ENCODE data around the gene AMMECR1L.
"Not testable (repeated sequence)": the region's sequence is repeated elsewhere in the genome, so short reads cannot be mapped to it uniquely, and the experiment has no call there.

Gene AMMECR1L

DNA sequence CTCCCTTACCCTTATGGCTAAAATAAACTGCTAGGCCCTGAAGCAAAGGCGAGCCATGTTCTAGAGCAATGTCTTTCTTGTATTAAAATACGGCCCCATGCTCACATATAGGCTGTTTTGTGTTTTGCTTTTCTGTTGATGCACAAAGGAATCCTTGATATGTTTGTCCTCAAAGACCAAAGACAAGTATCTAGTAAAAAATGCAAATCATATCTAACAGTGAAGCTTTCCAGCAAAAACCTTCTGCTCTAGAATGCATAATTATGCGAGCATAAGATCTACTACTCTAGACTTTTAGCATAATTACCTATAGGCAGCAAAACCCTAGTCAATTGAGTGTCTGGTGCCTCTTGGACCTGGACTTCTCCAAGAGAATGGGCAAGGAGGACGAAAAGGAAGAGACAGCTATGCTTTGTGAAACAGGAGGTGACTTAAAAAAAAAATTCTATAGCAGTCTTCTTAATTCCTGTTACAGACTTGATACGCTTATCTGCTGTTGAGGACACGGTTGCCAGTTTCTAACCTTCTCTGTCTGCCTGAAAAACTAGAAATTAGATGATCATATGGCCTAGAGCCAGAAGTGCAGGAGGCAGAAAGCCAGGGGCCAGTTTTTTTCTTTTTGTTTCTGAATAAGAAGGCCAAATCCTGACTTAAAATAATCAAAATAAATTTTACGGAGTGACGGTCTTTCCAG, 1.5 kb upstream of the AMMECR1L start:
- no peak for DNase-seq (ENCODE audit: low spot score)

DNA sequence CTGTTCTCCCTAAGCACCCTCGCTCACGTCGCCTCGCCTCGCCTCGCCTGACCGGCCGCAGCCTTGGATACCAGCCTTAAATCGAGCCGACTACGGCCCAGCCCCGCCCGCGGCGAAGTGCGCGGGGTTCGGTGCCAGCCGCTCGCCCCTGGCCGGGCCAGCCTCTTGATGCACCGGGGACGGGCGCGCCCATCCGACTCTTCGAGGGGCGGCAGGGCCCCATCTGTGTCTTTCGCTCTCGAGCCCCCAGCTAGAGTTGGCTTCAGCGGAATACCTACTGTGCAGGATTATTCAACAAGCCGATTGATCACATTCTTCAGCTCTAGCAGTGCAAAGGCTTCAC, 808 bp upstream of the AMMECR1L start:
- DNase-seq (ENCODE audit: low spot score): not testable (repeated sequence)

DNA sequence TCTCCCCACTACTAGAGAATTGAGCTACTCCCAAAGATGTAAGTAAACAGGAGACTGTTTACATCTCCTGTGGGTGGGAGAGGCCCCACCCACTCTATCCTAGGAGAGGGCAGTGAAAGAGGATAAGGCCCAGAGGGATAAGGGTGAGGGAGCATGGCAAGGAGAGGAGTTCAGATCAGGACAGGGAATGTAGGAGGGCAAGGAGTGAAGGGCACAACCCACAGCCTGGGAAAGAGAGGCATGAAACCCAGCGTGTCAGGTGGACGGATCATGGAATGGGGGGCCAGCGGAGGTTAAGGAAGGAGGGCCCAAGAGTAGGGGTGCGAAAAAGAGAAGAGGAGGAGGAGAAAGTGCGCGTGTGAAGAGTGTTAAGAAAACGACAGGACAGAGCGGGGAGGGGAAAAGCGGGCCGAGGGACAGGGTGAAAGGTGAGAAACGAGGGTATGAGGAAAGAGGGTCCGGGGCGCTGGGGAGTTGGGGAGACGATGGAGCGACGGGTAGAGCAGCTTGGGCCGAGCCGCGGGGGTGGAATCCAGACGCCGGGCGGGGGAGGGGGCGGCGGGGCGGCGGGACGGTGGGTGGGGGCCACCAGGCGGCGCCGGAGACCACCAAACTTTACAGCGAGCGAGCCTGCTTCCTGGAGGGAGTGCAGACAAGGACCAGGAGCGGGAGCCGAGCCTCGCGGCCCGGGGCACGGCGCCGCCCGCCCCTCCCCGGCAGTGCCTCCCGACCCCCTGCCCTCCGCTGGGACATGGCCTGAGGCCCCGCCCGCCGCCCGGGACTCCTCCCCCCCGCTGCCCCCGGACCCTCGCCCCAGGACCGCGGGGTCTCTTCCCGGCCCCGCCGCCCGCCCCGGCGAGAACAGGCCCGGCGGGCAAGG, 655 bp downstream of the AMMECR1L start:
- DNase-seq (ENCODE audit: low spot score): not testable (repeated sequence)

DNA sequence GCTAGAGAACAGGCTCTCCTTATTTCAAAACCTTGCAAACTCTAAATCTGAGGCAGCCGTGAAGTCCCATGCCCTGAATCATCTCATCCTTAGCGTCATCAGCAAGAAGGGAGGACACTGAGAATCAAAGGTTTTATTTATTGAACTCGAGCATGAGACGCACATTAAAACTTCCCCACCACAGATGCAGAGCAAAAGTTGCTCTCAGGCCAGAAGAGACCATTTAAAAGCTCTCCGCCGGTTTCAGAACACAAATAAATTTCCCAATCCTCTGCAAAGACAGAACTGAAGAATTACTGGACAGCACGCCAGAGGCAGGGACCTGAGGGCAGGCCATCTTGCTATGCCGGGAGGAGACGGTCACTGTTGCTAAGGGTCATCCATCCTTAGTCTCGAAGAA, 1.3 kb downstream of the AMMECR1L start:
- no peak for DNase-seq (ENCODE audit: low spot score)

DNA sequence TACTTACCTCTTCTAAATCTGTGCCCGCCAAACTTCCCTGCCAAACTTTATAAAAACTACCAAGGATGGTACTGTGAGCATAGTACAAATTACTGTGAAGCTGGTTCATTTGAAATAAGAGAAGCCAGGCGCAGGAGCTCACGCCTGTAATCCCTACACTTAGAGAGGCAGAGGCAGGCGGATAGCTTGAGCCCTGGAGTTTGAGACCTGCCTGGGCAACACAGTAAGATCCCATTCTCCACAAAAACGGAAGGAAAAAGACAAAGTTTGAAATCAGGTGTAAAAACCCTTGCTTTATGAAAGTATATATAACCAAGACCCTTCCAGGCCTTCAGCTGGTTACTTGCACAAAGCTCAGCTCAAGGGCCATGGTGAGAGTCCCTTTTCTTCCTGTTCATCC, 5.9 kb downstream of the AMMECR1L start:
- no peak for DNase-seq (ENCODE audit: low spot score)

DNA sequence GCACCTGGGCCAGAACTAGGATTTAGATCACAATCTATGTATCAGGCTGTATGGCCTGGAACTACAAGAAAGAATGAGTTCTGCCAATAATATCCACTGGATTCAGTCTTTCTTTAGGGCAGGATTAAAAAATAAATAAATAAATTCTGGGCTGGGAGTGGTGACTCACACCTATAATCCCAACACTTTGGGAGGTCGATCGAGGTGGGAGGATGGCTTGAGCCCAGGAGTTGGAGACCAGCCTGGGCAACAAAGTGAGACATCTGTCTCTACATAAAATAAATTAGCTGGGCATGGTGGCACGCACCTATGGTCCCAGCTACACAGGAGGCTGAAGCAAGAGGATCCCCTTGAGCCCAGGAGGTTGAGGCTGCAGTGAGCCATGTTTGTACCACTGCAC, 8.1 kb downstream of the AMMECR1L start:
- no peak for DNase-seq (ENCODE audit: low spot score)

DNA sequence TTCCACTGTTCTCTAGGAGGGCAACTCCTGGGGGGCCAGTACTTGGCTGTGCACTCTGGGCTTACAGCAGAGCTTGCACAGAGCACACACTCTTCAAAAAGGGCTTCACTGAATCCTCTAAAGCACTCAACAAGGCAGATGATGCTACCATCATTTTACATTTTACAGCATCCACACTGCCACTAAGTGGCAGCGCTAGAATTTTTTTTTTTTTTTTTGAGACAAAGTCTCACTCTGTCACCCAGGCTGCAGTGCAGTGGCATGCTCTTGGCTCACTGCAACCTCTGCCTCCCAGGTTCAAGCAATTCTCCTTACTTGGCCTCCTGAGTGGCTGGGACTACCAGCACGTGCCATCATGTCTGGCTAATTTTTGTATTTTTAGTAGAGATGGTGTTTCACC, 8.6 kb downstream of the AMMECR1L start:
- DNase-seq (ENCODE audit: low spot score): no peak

DNA sequence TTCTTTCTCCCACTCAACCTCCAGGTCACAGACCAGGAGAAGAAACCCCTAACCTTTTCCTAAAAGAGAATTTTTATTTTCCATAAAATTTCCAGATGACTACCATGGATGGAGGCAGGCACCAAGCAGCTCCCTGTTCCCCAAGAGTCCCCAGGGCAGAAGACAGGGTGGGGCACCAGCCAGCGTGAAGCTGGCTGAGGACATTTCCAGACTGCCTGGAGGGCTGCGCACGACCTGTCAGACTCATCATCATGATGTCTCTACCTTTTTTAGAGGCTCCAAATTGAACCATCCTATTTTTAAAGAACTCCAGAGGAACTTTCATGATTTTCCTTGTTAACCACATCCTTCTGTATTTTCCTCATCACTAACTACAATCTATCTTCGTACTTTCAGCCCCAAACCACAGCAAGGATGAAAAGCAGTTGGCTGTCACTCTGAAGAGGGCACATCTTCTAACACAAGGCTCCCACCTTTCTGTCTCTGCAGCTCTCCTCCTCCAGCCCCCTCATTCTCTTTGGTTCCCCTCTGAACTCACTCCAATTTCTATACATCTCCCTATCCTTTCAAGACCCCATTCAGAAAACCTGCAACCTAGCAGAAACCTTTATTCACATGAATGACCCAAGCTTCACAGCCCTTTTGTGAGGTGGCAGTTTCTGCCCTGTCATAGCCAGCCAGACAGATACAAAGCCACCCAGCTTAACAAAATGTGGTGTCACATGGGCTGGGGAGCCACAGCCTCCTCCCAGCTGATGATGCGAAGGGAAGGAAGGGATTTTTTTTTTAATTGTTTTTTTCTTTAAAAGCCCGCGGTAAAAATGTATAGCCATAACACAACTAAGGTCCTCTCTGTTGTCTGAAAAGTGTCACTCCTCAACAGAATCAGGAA, 11.1 kb downstream of the AMMECR1L start:
- no peak for DNase-seq (ENCODE audit: low spot score)

DNA sequence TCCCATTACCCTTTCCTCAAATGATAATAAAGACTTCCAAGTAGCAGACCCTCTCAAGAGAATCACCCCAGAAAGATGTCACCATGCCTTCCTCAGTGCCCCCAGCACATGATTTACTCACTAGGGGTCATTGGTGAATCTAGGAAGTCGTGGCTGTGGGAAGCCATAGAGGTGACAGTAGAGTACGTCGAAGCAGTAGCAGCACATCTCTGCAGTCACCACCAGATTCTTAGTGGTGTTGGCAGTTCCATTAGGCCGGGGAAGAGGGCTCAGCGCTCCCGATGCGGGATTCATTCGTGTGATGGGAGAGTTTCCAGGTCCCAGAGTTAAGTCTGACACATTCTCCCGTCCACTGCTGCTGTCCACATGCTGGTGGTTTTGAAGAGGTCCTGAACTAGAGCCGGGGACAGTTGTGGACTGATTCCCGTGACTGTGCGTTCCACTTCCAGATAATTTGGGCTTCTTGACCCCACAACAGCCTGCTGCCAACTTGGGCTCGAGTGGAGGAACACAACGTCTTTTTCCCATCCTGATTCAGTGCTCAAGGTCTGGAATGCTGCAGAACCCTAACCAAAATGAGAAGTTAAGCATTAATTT, 12.0 kb downstream of the AMMECR1L start:
- DNase-seq (ENCODE audit: low spot score): no peak

DNA sequence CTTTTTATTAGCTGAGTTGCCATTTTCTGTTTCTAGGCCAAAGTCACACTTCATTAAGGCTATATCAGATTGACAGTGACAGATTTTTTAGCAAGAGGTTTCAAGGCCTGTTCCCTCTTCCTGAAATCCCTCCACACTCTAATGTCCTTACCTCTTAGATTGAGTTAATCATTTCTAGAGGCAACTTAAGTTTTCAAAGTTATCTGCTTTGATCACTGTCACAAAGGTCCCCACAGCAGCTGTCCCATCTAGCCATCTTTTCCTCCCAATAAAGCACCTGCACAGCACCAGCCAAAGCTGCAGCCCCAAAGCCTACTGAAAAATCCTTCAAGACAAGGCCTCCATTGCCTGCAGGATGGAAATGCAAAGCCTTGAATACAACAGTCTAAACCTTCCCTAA, 13.4 kb downstream of the AMMECR1L start:
- DNase-seq (ENCODE audit: low spot score): no peak

DNA sequence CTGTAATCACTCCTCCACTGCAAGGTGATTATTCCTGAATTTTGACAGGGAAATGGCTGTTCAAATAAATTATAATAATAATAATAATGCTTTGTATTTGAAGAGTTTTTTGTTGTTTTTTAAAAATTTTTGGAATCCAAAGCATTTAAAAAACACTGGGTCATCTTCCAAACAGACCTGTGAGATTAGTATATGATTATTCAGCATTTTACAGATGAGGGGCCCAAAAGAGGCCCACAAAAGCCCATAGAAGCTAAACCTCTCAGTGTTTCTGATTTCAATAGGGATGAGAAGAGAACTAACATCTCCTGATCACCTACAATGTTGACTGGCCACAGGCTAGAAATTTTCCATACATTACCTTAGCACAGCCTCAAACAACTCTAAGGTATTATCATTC, 19.8 kb downstream of the AMMECR1L start:
- DNase-seq (ENCODE audit: low spot score): no peak

DNA sequence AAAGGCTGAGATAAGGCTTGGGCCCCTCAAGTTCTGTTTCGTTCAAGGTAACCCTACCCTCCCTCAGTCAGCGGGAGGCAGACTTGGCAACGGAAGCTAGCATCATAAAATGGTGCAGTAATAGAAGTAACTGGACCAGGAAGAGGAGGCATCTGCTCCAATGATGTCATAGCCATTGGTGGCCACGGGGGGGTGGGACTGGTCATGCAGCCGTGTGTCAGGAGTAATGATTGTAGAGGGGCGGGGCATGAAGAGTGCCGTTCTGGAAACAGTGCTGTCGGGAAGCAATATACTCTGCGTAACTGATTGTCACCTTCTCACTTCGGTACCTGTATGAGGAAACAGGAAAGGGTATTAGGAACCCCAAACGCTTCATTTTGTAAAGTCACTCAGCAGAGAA, 20.9 kb downstream of the AMMECR1L start:
- DNase-seq (ENCODE audit: low spot score): no peak

DNA sequence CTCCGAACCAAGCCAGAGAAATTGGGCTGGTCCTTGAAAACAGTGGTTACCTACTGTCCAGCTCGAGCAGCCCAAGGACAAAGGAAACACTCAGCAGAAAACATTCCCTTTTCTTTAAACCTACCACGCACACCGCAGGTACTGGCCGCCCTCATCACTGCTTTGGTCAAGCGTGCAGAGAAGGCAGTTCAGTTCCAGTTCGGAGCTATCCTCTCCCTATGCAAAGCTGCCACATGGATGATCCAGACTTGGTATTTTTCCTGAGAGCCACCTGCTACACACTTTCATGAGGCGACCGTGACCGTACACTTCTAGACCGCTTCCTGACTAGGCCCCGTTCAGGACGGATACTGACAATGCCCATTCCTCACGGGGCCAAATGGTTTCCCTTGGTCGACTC, 23.5 kb downstream of the AMMECR1L start:
- DNase-seq (ENCODE audit: low spot score): no peak

DNA sequence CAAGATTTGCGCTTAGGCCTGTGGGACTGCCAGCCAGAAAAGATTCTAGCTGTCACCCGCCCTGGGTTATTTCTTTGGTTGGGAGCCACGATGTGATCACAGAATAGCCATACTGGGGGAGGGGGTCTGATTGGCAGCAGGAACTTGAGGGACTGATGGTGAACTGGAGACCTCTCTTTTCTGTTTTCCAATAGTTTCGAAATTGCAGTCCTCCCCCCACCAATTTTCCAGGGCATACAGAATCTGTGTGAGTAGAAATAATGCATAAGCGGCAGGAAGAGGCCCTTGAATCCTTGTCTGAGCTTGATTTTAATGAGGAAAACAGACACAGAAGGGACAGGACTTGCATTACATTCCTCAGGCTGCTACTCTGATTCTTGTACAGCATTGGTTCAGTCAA, 25.6 kb downstream of the AMMECR1L start:
- no peak for DNase-seq (ENCODE audit: low spot score)

DNA sequence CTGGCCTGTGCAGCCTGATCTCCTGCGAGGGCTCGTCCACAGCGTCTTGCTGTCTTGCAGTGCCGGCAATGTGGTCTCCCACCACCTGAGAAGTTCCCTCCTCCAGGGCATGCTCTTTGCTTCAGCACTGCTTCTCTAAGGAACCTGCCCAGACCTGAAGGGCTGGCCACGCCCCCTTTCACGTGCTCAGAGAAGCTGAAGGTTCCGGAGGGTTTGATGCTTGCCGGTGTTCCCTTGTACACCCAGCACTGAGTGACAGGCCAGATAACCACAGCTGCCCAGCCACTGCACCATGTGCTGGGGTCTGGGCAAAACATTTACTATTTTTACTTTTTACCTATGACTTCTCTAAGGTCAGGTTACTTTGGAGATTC, 26.1 kb downstream of the AMMECR1L start:
- DNase-seq (ENCODE audit: low spot score): peak; percentile 74

DNA sequence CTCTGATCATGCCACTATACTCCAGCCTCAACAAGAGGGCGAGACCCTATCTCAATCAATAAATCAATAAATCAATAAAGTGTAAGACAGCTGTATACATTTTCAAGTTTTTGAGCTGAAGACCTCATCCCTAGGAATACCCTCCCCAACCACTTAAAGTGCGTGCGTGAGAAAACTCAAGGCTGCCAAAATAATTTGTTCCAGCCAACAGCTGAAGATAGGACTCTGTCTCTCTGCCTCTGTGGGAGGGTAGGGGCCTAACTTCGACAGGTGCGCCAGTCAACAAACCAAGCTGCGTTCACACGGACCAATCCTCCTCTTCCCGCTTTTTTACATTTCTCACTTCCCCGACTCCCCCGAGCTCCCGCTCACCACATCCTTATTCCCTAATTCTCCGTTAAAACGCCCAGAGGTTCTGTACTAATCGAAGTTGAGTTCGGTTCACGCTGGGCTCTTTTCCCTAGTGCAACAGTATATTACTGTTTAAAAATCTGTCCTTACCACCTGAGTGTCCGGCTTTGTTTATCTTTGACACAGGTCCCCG, 28.4 kb downstream of the AMMECR1L start:
- DNase-seq (ENCODE audit: low spot score): no peak

DNA sequence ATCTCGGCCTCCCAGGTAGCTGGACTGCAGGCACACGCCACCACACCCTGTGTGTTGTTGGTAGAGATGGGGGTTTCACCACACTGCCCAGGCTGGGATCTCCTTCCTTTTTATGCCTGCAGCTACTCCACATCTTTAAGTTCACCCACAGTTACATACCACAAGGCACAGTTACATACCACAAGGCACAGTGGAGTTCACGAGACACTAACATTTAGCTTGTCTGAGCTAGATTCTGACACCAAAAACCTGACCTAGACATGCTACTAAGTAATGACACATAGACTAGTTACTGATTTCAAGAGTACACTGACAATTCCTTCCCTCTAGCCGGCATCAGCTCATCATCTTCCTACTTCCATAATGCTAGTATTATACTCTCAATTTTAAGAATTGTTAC, 32.1 kb downstream of the AMMECR1L start:
- DNase-seq (ENCODE audit: low spot score): no peak

DNA sequence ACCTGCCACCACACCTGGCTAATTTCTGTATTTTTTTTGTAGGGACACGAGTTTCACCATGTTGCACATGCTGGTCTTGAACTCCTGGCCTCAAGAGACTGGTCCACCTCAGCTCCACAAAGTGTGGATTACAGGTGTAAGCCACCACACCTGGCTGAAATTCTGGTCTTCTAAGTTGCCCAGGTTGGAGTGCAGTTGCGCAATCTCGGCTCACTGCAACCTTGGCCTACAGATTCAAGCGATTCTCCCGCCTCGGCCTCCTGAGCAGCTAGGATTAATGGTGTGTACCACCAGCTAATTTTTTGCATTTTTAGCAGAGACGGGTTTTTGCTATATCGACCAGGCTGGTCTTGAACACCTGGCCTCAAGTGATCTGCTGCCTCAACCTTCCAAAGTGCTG, 33.4 kb downstream of the AMMECR1L start:
- DNase-seq (ENCODE audit: low spot score): no peak

DNA sequence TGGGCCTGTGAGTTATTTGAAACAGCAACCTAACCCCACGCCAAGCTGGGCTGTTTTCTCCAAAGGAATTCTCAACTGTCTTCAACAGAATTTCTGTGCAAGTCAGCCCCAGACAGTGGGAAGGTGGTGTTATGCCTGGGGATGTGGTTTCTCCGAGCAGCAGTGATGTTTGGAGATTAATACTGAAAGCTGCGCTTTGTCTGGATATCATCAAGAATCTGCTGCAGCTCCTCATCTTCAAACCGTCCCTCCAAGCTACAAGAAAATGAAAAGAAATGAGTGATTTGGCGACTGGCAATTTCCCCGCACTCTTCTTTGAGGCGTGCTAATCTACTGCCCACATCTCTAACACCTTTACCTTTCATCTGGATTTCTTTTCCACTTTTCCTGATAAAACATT, 37.8 kb downstream of the AMMECR1L start:
- DNase-seq (ENCODE audit: low spot score): no peak

DNA sequence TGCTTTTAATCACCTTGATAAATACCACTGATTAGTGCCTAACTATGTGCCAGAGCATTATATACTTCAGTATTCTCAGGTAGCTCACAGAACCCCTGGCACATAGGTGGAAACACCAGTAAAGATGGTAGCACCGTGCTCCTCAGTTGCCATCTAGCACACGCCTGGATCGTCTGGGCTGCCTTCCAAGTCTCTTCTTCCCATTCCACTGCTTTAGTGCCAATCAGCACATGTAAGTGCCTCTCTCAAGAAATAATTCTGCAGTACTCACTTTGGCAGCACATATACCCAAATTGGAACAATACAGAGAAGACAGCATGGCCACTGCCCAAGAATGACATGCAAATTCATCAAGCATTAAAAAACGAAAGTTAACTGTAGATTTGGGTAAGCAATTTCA, 40.8 kb downstream of the AMMECR1L start:
- no peak for DNase-seq (ENCODE audit: low spot score)

DNA sequence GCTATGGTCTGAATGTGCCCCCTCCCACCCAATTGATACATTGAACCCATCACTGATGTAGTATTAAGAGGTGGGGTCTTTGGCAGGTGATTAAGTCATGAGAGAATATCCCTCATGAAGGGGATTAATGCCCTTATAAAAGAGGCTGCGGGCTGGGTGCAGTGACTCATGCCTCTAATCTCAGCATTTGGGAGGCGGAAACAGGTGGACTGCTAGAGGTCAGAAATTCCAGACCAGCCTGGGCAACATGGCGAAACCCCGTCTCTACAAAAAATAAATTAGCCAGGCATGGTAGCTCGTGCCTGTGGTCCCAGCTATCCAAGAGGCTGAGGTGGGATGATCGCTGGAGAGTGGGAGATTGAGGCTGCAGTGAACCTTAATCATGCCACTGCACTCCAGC, 42.1 kb downstream of the AMMECR1L start:
- no peak for DNase-seq (ENCODE audit: low spot score)
